H54 (cell line): ENCODE results near the gene CD180.

Source experiments
- DNase-seq: peaks from one replicate; pipeline ENCODE4 v3.0.0; 2011; ENCODE audit warnings: low spot score, mixed read lengths; ENCODE audit not compliant: insufficient read length
- FAIRE-seq: peaks from 3 replicates; lab custom pipeline; 2011; peaks lifted over from hg19 to GRCh38; lab: Jason Lieb, UNC
- POLR2A ChIP-seq: IDR thresholded peaks from 2 replicates; pipeline ENCODE4 v1.6.1; 2011; ENCODE audit warnings: low read depth, mild to moderate bottlenecking, low read length

Gene CD180

DNA sequence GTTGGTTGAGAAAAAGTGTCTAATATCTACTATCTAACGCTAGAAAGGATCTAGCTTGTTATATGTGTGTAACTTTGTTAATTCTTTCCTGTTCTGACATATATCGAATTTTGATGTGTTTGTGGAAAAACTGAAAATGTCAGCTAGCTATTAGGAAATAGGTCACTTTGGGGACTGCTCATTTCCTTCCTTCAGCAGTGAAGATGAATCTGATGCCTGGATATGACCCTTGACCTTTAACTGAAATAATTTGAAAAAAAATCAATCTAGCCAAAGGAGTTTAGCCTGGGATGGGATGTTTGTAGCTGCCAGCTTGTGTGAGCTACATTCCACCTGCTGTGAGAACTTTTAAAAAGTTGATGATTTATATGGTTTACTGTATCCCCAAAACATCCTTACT lies 66.8 kb downstream of the CD180 start:
- FAIRE-seq (no peak), DNase-seq (no peak)
- no peak for TF ChIP-seq POLR2A
